NB4 (cell line): ENCODE data around the gene PHPT1.
"Not testable (repeated sequence)": the region's sequence is repeated elsewhere in the genome, so short reads cannot be mapped to it uniquely, and the experiment has no call there.

Source experiments
- DNase-seq: peaks from one replicate; pipeline ENCODE4 v3.0.0; 2010; ENCODE audit warnings: low read depth
- H3K4me3 ChIP-seq: one replicate; pipeline ENCODE4 v1.5.1; 2011; ENCODE audit warnings: mild to moderate bottlenecking, low read depth, low read length, moderate library complexity
- CTCF ChIP-seq: IDR thresholded peaks from one replicate; pipeline ENCODE4 v1.5.1; 2012; ENCODE audit warnings: low read depth, low read length
- MAX ChIP-seq: IDR thresholded peaks from 2 replicates; pipeline ENCODE4 v1.6.1; 2011; ENCODE audit warnings: low read depth, low read length
- MYC ChIP-seq: IDR thresholded peaks from 2 replicates; pipeline ENCODE4 v1.6.1; 2011; ENCODE audit warnings: low read depth, low read length
- POLR2A ChIP-seq: IDR thresholded peaks from 2 replicates; pipeline ENCODE4 v1.6.1; 2011; ENCODE audit warnings: mild to moderate bottlenecking; ENCODE audit not compliant: insufficient read length; ENCODE audit errors: extremely low read depth

PHPT1 gene

GRCh38 chr9:136831002-136831719 is 18.0 kb upstream of the PHPT1 start:
- H3K4me3 ChIP-seq, result no peak overlapping the region
- no peak for TF ChIP-seq CTCF
- TF ChIP-seq MYC, result no peak
- TF ChIP-seq MAX, result no peak
- no peak for DNase-seq

GRCh38 chr9:136831720-136832104 is 17.5 kb upstream of the PHPT1 start:
- TF ChIP-seq POLR2A (no peak), CTCF (no peak), MYC (no peak), MAX (no peak)
- no peak for DNase-seq
- H3K4me3 ChIP-seq, result no peak overlapping the region

- no peak overlapping the region for H3K4me3 ChIP-seq
- TF ChIP-seq MAX, result no peak
- no peak for TF ChIP-seq POLR2A
- no peak for TF ChIP-seq MYC
- TF ChIP-seq CTCF, result no peak
- DNase-seq, result no peak
Observed at GRCh38 chr9:136832581-136832980, 16.6 kb upstream of the PHPT1 start.

GRCh38 chr9:136833381-136834048 is 15.7 kb upstream of the PHPT1 start:
- DNase-seq, H3K4me3 ChIP-seq: not testable (repeated sequence)

- DNase-seq, result no peak
- no peak overlapping the region for H3K4me3 ChIP-seq
- TF ChIP-seq MYC, result no peak
- no peak for TF ChIP-seq CTCF
- TF ChIP-seq POLR2A, result no peak
- TF ChIP-seq MAX, result no peak
Observed at GRCh38 chr9:136835162-136835931, 13.9 kb upstream of the PHPT1 start.
